ENCODE measurements around the gene NPAS1. TPM values are rescaled to one million over a fixed set of nuclear protein-coding genes. Genes with fewer than 3 reads are reported as not detected.

The NPAS1 gene
- total RNA-seq, 1 donor from 2014 or later, result 1.7 TPM

- Mint-ChIP-seq H3K4me3 (ENCODE audit: unreplicated experiment) (no peak overlapping the region), H3K27ac (ENCODE audit: unreplicated experiment) (no peak overlapping the region), H3K36me3 (ENCODE audit: unreplicated experiment) (no peaks in the 10 kb centered on the region), H3K4me1 (ENCODE audit: low read depth, unreplicated experiment) (peaks cover 36% of the 10 kb centered on the region), H3K9me3 (ENCODE audit: unreplicated experiment) (peaks cover 14% of the 10 kb centered on the region), H3K27me3 (ENCODE audit: unreplicated experiment) (peaks cover 1% of the 10 kb centered on the region)
- TF ChIP-seq, protein P1, sequence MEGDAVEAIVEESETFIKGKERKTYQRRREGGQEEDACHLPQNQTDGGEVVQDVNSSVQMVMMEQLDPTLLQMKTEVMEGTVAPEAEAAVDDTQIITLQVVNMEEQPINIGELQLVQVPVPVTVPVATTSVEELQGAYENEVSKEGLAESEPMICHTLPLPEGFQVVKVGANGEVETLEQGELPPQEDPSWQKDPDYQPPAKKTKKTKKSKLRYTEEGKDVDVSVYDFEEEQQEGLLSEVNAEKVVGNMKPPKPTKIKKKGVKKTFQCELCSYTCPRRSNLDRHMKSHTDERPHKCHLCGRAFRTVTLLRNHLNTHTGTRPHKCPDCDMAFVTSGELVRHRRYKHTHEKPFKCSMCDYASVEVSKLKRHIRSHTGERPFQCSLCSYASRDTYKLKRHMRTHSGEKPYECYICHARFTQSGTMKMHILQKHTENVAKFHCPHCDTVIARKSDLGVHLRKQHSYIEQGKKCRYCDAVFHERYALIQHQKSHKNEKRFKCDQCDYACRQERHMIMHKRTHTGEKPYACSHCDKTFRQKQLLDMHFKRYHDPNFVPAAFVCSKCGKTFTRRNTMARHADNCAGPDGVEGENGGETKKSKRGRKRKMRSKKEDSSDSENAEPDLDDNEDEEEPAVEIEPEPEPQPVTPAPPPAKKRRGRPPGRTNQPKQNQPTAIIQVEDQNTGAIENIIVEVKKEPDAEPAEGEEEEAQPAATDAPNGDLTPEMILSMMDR (IDR thresholded peaks at IDR 0.05; ENCODE audit: partially characterized antibody, unreplicated experiment), result no peak
- DNase-seq, result no peak
These were observed 41.3 kb upstream of the NPAS1 start for GRCh38 chr19:46978171-46978869.

- Mint-ChIP-seq H3K4me3 (ENCODE audit: unreplicated experiment) (peak overlapping the region; percentile 3), H3K27me3 (ENCODE audit: unreplicated experiment) (peaks cover 1% of the 10 kb centered on the region), H3K4me1 (ENCODE audit: low read depth, unreplicated experiment) (peaks cover 42% of the 10 kb centered on the region), H3K27ac (ENCODE audit: unreplicated experiment) (peak overlapping the region; percentile 35), H3K9me3 (ENCODE audit: unreplicated experiment) (peaks cover 11% of the 10 kb centered on the region), H3K36me3 (ENCODE audit: unreplicated experiment) (no peaks in the 10 kb centered on the region)
- no peak for DNase-seq
- TF ChIP-seq, protein P1 (IDR thresholded peaks at IDR 0.05; ENCODE audit: partially characterized antibody, unreplicated experiment), result no peak
These were observed 40.2 kb upstream of the NPAS1 start for GRCh38 chr19:46979126-46980105.

DNA sequence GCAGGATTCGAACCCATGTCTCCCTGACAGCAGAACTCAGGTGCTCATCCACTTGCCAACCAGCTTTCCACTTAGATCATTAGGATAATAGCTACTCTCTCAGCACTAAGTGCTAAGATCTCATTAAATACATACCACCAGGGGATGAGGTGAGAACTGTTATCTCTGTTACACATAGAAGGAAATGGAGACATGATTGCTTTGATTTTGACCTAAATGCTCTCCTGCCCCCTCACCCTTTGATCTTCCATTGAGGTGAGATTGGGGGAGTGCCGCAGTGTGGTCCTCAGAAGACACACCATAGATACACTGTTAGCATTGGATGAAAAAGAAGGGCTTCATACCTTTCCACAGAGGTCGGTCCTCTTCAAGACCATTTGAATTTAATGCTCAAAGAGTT lies 38.9 kb upstream of the NPAS1 start:
- Mint-ChIP-seq H3K4me3 (ENCODE audit: unreplicated experiment) (peak overlapping the region; percentile 52), H3K27me3 (ENCODE audit: unreplicated experiment) (peaks cover 4% of the 10 kb centered on the region), H3K27ac (ENCODE audit: unreplicated experiment) (peak overlapping the region; percentile 18), H3K4me1 (ENCODE audit: low read depth, unreplicated experiment) (peaks cover 51% of the 10 kb centered on the region), H3K36me3 (ENCODE audit: unreplicated experiment) (no peaks in the 10 kb centered on the region), H3K9me3 (ENCODE audit: unreplicated experiment) (peaks cover 11% of the 10 kb centered on the region)
- no peak for DNase-seq
- TF ChIP-seq, protein P1 (IDR thresholded peaks at IDR 0.05; ENCODE audit: partially characterized antibody, unreplicated experiment), result no peak

- H3K9me3 Mint-ChIP-seq (ENCODE audit: unreplicated experiment), result peaks cover 11% of the 10 kb centered on the region
- H3K27ac Mint-ChIP-seq (ENCODE audit: unreplicated experiment), result peak overlapping the region; percentile 18
- peaks cover 4% of the 10 kb centered on the region for H3K27me3 Mint-ChIP-seq (ENCODE audit: unreplicated experiment)
- TF ChIP-seq, protein P1 (IDR thresholded peaks at IDR 0.05; ENCODE audit: partially characterized antibody, unreplicated experiment), result no peak
- peaks cover 51% of the 10 kb centered on the region for H3K4me1 Mint-ChIP-seq (ENCODE audit: low read depth, unreplicated experiment)
- no peak for DNase-seq
- H3K36me3 Mint-ChIP-seq (ENCODE audit: unreplicated experiment), result no peaks in the 10 kb centered on the region
- peak overlapping the region; percentile 39 for H3K4me3 Mint-ChIP-seq (ENCODE audit: unreplicated experiment)
These were observed 38.2 kb upstream of the NPAS1 start for GRCh38 chr19:46981286-46981945.
